GM10266 (cell line): ENCODE measurements around the gene ELF1.
A peak's percentile ranks its signal among the peaks of the same experiment; 100 is the strongest.
"Not testable (repeated sequence)": the region's sequence is repeated elsewhere in the genome, so short reads cannot be mapped to it uniquely, and the experiment has no call there.

ENCODE experiments used
- DNase-seq: peaks from one replicate; pipeline ENCODE4 v3.0.0; 2012; ENCODE audit errors: extremely low spot score
- CTCF ChIP-seq: IDR thresholded peaks from 2 replicates; pipeline ENCODE4 v1.5.1; 2012; ENCODE audit warnings: mild to moderate bottlenecking, low read depth; ENCODE audit not compliant: control insufficient read depth, insufficient read depth; ENCODE audit errors: missing control alignments

The ELF1 gene

GRCh38 chr13:41054212-41054877, 35.2 kb upstream of the ELF1 start:
- peak; percentile 65 for TF ChIP-seq CTCF
- DNase-seq, result peak; percentile 32

- peak; percentile 36 for DNase-seq
Observed at GRCh38 chr13:41053384-41053826, 34.3 kb upstream of the ELF1 start.

GRCh38 chr13:41052441-41052840, 33.3 kb upstream of the ELF1 start:
- DNase-seq, result no peak
- no peak for TF ChIP-seq CTCF

More at GRCh38 chr13:41053384-41053826, 34.3 kb upstream of the ELF1 start:
- TF ChIP-seq CTCF, result no peak

GRCh38 chr13:41049480-41050440, 30.6 kb upstream of the ELF1 start:
- no peak for TF ChIP-seq CTCF
- no peak for DNase-seq

GRCh38 chr13:41048640-41049039, 29.5 kb upstream of the ELF1 start:
- no peak for DNase-seq
- no peak for TF ChIP-seq CTCF

GRCh38 chr13:41042419-41042818, 23.3 kb upstream of the ELF1 start:
- not testable (repeated sequence) for DNase-seq

GRCh38 chr13:41040584-41041334, 21.6 kb upstream of the ELF1 start:
- TF ChIP-seq CTCF, result no peak
- DNase-seq, result no peak
